A549 (cell line): ENCODE data around the gene LAMB1.

Source experiments
- CTCF ChIP-seq: fragments of >200 bp; sonication (Bioruptor Twin); formaldehyde crosslinking; IDR thresholded peaks from 3 replicates; pipeline ENCODE4 v1.5.1; 2016
- HEYL ChIP-seq: fragments of 250-450 bp; sonication (Bioruptor Pico); IDR thresholded peaks from 2 replicates; pipeline ENCODE4 v1.8.0; 2021; ENCODE audit warnings: mild to moderate bottlenecking, moderate library complexity
- MAFK ChIP-seq: fragments of 450-650 bp; IDR thresholded peaks from 2 replicates; pipeline ENCODE4 v1.6.1; 2014; ENCODE audit not compliant: partially characterized antibody
- PHF8 ChIP-seq: fragments of 200-600 bp; sonication (generic); IDR thresholded peaks from 2 replicates; pipeline ENCODE4 v1.6.1; 2016; ENCODE audit warnings: low read depth, mild to moderate bottlenecking, antibody characterized with exemption, moderate library complexity, borderline replicate concordance
- POLR2A ChIP-seq: IDR thresholded peaks from 2 replicates; pipeline ENCODE4 v1.6.1; 2012; ENCODE audit warnings: mild to moderate bottlenecking, low read length
- POLR2AphosphoS2 ChIP-seq: conservative IDR thresholded peaks from 2 replicates; pipeline ENCODE4 v1.6.1; 2012; ENCODE audit warnings: low read length, improper control_type of control experiment, inconsistent platforms
- REST ChIP-seq: fragments of 200-600 bp; sonication (generic); IDR thresholded peaks from 2 replicates; pipeline ENCODE4 v1.6.1; 2016; ENCODE audit warnings: antibody characterized with exemption, mild to moderate bottlenecking, moderate library complexity

GRCh38 chr7:107946881-107947280 lies 56.1 kb downstream of the LAMB1 start:
- TF ChIP-seq CTCF (no peak), REST (no peak), HEYL (CRISPR knock-in tag) (no peak), POLR2A (no peak), PHF8 (no peak), MAFK (no peak), POLR2AphosphoS2 (no peak)
